Measurements from ENCODE around the gene SHISA8.

SHISA8 gene

DNA sequence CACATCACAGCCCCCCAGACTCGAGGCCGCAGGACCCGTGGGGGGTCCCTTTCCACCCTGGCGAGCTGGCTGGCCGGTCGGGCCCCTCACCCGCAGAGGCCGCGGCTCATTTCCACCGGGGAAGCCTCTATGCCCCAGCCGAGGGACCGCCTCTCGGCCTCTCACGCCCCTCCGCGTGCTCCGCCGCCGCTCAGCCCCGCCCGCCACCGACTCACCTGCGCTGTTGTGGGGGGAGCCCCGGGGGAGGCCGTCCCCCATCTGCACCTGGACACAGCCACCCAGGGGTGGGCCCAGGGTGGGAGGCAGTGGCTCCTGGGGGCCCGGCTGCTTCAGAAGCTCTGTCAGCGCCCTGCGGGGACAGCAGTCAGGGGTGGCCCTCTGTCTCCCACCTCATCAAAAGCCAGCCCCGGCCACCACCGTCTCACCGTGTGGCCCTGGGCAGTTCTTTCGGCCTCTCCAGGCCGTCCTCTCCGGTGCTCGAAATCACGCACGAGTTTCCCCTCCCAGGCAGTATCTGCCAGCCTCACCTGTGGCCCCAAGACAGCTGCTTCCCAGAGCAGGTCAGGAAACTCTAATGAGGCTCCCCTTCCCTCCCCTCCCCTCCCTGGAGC lies 3.8 kb downstream of the SHISA8 start:
- Histone ChIP-seq H3K27ac (ENCODE audit: low read depth, low read length) (no peak overlapping the region), H3K36me3 (ENCODE audit: control insufficient read depth, insufficient read depth, low read length) (peaks cover 17% of the 10 kb centered on the region), H3K9ac (ENCODE audit: low read depth, low read length) (no peak overlapping the region), H3K4me1 (ENCODE audit: control insufficient read depth, insufficient read depth, low read length) (no peaks in the 10 kb centered on the region), H3K9me3 (ENCODE audit: control insufficient read depth, insufficient read depth, low read length) (no peaks in the 10 kb centered on the region), H3K4me3 (ENCODE audit: low read depth, low read length) (no peak overlapping the region), H3K27me3 (ENCODE audit: control insufficient read depth, insufficient read depth, low read length) (peaks cover 81% of the 10 kb centered on the region)

DNA sequence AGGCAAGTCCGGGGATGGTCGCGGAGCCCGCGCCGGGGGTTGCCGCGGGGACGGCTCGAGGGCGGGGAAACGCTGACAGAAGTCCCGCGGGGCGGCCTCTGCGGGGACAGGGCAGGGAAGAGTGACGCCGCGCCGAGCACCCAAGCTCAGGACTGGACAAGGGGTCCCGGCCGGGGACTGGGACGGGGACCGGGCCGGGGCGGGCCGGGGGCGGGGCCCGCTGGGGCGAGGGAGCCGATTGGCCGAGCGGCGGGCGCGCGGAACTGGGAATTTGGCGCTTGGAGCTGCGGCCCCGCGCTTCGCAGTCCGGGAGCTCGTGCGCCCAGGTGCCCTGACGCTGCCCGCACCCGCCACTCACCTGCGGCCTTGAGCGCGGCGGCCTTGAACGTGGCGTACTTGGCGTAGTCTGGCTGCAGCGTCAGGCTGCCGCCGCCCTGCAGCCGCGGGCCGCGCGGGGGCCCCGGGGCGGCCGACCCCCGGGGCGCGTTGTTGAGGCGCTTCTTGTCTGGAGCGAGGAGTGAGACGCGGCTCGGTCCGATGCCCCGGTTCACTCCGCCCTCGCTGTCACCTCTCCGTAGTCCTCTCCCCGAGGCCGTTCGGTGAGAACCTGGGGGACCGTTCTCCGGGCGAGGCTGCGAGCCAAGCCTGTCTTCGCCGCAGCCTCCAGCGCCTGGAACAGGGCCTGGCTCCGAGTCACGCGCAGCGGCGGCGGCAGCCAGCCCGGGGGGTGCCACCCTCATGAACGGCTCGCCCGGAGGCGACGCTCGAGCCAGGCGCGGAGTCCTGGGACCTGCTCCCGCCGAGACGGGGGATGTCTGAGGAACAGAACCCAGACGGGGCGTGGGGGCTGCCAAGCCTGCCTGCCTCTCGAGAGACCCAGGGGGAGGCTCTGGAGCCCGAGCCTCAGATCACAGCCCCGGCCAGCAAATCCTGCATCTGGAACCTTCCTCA lies 4.5 kb downstream of the SHISA8 start:
- peaks cover 73% of the 10 kb centered on the region for H3K27me3 ChIP-seq (ENCODE audit: control insufficient read depth, insufficient read depth, low read length)

DNA sequence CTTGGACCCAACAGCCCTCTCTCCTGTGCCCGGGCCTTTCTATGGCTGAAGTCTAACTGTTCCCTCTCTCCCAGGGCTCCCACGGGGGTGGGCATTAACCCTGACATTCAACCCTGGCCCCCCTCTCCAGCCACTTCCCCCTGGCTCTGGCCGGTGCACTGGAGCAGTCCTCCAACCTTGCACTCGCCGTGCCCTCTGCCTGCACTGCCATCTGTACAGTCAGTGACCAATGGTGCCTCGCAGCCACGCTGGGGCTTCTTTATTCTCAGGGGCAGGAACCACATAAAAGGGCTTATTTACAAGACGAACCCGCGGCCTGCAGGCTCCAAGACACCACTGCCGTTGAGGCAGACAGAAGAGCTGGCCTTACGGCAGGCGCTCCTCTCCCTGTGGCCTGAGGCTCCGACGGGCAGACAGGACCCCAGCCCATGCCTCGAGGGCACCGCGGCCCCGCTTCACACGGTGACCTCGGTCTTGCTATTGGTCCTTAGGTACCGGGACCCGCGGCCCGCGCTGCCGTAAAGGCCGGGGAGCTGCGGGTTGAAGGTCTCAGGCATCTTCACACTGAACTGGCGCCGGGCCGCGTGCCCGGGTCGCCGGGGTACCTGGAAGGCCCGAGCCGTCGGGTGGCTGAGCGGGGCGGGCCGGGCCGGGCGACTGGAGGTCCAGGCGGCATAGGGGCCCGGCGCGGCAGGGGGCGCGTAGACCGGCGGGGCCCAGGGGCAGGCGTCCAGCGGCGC lies 5.4 kb downstream of the SHISA8 start:
- Histone ChIP-seq H3K4me3 (ENCODE audit: low read depth, low read length) (peak overlapping the region; percentile 39; the same call in 1 of the 2 replicates), H3K27me3 (ENCODE audit: control insufficient read depth, insufficient read depth, low read length) (peaks cover 65% of the 10 kb centered on the region), H3K4me1 (ENCODE audit: control insufficient read depth, insufficient read depth, low read length) (no peaks in the 10 kb centered on the region), H3K9me3 (ENCODE audit: control insufficient read depth, insufficient read depth, low read length) (no peaks in the 10 kb centered on the region), H3K27ac (ENCODE audit: low read depth, low read length) (no peak overlapping the region), H3K9ac (ENCODE audit: low read depth, low read length) (no peak overlapping the region), H3K36me3 (ENCODE audit: control insufficient read depth, insufficient read depth, low read length) (peaks cover 30% of the 10 kb centered on the region)

More for the DNA sequence above, 4.5 kb downstream of the SHISA8 start:
- Histone ChIP-seq H3K4me1 (ENCODE audit: control insufficient read depth, insufficient read depth, low read length) (no peaks in the 10 kb centered on the region), H3K27ac (ENCODE audit: low read depth, low read length) (no peak overlapping the region), H3K4me3 (ENCODE audit: low read depth, low read length) (peak overlapping the region; percentile 39; the same call in 1 of the 2 replicates), H3K9me3 (ENCODE audit: control insufficient read depth, insufficient read depth, low read length) (no peaks in the 10 kb centered on the region), H3K9ac (ENCODE audit: low read depth, low read length) (no peak overlapping the region), H3K36me3 (ENCODE audit: control insufficient read depth, insufficient read depth, low read length) (peaks cover 21% of the 10 kb centered on the region)

DNA sequence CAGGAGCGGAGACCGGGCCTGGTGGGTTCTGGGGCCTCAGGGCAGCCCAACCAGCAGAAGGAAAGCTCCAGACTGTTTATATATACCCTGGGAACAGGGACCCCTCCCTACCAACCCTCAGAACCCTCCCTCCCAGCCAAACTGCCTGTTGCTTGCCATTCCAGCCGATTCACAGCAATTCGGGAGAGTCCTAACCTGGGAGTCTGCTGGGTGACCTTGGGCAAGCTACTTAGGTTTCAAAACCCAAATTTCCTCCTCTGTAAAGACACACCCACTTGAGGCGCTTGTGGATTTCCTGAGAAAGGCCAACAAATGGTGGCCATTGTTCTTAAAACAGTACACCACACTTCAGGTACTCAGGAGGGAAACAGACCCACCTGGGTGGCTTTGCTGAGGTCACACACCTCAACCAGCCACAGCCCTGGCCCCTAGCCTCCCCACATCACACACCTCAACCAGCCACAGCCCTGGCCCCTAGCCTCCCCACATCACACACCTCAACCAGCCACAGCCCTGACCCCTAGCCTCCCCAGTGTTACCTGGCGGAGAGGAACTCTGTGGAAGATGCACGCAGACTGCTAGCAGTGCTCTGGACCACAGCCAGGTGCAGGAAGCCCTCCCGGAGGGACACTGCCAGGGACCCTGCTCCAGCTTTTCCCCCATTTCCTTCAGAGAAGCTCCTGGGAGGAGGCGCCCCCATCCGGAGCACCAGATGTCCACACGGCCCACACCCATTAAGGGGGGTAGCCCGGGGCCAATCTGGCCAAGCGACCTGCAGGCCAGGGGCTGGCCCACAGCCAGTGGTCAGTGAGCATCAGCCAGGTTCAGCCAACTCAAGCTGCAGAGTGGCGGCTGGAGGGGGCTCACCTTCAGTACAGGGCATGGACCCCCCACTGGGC lies 6.2 kb downstream of the SHISA8 start:
- no peaks in the 10 kb centered on the region for H3K4me1 ChIP-seq (ENCODE audit: control insufficient read depth, insufficient read depth, low read length)
- no peak overlapping the region for H3K4me3 ChIP-seq (ENCODE audit: low read depth, low read length)
- peaks cover 38% of the 10 kb centered on the region for H3K36me3 ChIP-seq (ENCODE audit: control insufficient read depth, insufficient read depth, low read length)
- H3K27me3 ChIP-seq (ENCODE audit: control insufficient read depth, insufficient read depth, low read length): peaks cover 56% of the 10 kb centered on the region
- no peaks in the 10 kb centered on the region for H3K9me3 ChIP-seq (ENCODE audit: control insufficient read depth, insufficient read depth, low read length)
- no peak overlapping the region for H3K9ac ChIP-seq (ENCODE audit: low read depth, low read length)
- no peak overlapping the region for H3K27ac ChIP-seq (ENCODE audit: low read depth, low read length)

DNA sequence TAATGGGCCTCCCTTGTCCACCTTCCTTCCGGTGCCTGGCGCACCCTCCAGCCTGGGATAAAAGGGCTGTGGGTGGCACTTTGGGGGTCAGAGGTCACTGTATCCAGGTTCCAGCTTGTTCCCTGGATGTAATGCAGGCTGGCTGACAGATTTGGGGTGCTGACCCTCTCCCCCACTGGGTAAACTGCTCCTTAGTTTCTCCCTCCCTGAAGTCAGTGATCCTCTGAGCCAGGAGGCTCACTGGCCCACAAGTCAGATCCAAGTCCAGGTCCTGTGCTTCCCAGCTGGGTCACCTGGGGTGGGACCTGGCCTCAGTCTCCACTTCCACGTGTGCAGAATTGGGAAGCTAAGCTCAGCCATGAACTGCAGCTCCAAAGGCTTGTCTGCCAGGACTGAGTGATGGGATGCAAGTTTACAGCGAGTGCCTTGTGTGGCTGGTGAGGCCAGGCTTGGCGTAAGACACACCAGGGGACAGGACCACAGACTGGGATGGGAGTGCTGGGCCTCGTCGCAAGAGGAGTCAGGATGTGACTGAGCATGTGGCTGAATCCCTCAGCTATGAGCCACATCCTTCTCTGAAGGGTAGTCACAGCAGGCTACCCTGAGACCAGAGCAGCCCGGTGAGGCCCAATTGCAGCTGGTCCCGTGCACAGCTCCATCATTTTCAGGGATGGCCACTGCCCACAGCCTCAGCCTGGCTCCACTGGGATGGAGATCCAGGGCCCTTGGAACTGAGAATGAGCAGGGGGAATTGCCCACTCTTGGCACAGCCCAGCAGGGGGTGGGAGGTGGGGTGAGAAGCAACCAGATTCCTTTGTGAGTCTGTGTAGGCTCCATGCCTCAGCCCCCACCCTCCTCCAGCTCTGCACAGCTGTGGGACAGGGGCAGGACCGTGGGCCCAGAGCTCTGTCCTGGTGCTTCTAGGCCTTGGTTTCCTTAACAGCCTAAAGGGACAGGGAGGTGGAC lies 7.2 kb downstream of the SHISA8 start:
- Histone ChIP-seq H3K27ac (ENCODE audit: low read depth, low read length) (peak overlapping the region; percentile 5), H3K9me3 (ENCODE audit: control insufficient read depth, insufficient read depth, low read length) (no peaks in the 10 kb centered on the region), H3K9ac (ENCODE audit: low read depth, low read length) (no peak overlapping the region), H3K4me1 (ENCODE audit: control insufficient read depth, insufficient read depth, low read length) (no peaks in the 10 kb centered on the region), H3K36me3 (ENCODE audit: control insufficient read depth, insufficient read depth, low read length) (peaks cover 47% of the 10 kb centered on the region), H3K4me3 (ENCODE audit: low read depth, low read length) (no peak overlapping the region), H3K27me3 (ENCODE audit: control insufficient read depth, insufficient read depth, low read length) (peaks cover 47% of the 10 kb centered on the region)

DNA sequence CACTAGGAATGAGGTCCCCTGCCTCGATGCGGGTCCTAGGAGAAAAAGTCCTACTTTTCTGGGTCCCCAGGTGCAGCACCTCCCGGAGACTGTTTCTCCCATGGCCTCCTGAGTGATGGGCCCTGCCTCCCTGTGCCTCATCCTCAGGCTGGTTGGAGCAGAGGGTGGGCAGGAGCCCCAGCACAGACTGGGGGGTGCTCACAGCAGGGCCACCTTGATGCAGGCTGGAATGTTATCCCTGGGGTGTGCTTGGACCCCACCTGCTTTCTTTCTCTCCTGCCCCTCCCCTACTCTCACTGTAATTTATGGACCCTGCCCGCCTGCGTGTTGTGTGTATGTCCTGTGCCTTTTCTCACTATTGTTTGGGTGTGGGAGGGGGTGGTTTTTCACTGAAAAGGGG lies 8.1 kb downstream of the SHISA8 start:
- Histone ChIP-seq H3K27me3 (ENCODE audit: control insufficient read depth, insufficient read depth, low read length) (peaks cover 38% of the 10 kb centered on the region), H3K27ac (ENCODE audit: low read depth, low read length) (no peak overlapping the region), H3K4me3 (ENCODE audit: low read depth, low read length) (no peak overlapping the region), H3K4me1 (ENCODE audit: control insufficient read depth, insufficient read depth, low read length) (no peaks in the 10 kb centered on the region), H3K9me3 (ENCODE audit: control insufficient read depth, insufficient read depth, low read length) (no peaks in the 10 kb centered on the region), H3K9ac (ENCODE audit: low read depth, low read length) (no peak overlapping the region), H3K36me3 (ENCODE audit: control insufficient read depth, insufficient read depth, low read length) (peaks cover 56% of the 10 kb centered on the region)

DNA sequence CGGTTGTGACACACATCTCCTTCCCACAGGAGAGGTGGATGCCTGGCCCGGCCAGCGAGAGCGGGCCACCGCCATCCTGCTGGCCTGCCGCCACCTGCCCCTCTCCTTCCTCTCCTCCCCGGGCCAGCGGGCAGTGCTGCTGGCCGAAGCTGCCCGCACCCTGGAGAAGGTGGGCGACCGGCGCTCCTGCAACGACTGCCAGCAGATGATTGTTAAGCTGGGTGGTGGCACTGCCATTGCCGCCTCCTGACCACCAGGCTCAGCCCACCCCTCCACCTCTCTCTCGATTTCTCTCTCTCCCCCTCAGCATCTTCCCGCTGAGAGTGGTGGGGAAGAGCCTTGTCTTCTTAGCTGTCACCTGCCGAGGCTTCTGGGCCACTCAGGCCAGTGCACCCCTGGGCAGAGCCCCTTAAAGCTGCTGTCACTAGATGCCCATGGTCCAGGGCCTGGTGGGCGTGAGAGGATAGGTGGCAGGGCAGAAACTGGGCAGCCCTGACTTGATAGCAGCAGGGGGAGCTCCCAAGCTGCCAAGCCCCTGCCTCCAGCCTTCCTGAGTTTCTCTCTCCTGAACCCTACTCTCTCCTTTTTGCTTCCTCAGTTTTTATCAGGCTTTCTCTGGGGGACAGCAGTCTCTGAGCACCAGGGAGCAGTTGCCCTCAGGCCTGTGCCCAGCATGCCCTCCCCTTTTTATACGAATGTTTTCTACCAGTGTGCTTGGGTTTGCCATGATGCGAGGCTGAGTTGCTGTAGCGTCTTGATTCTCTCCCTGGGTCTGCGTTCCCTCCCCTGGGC lies 9.3 kb downstream of the SHISA8 start:
- Histone ChIP-seq H3K27ac (ENCODE audit: low read depth, low read length) (no peak overlapping the region), H3K9ac (ENCODE audit: low read depth, low read length) (no peak overlapping the region), H3K27me3 (ENCODE audit: control insufficient read depth, insufficient read depth, low read length) (peaks cover 26% of the 10 kb centered on the region), H3K9me3 (ENCODE audit: control insufficient read depth, insufficient read depth, low read length) (no peaks in the 10 kb centered on the region), H3K4me1 (ENCODE audit: control insufficient read depth, insufficient read depth, low read length) (no peaks in the 10 kb centered on the region), H3K36me3 (ENCODE audit: control insufficient read depth, insufficient read depth, low read length) (peaks cover 65% of the 10 kb centered on the region), H3K4me3 (ENCODE audit: low read depth, low read length) (no peak overlapping the region)

DNA sequence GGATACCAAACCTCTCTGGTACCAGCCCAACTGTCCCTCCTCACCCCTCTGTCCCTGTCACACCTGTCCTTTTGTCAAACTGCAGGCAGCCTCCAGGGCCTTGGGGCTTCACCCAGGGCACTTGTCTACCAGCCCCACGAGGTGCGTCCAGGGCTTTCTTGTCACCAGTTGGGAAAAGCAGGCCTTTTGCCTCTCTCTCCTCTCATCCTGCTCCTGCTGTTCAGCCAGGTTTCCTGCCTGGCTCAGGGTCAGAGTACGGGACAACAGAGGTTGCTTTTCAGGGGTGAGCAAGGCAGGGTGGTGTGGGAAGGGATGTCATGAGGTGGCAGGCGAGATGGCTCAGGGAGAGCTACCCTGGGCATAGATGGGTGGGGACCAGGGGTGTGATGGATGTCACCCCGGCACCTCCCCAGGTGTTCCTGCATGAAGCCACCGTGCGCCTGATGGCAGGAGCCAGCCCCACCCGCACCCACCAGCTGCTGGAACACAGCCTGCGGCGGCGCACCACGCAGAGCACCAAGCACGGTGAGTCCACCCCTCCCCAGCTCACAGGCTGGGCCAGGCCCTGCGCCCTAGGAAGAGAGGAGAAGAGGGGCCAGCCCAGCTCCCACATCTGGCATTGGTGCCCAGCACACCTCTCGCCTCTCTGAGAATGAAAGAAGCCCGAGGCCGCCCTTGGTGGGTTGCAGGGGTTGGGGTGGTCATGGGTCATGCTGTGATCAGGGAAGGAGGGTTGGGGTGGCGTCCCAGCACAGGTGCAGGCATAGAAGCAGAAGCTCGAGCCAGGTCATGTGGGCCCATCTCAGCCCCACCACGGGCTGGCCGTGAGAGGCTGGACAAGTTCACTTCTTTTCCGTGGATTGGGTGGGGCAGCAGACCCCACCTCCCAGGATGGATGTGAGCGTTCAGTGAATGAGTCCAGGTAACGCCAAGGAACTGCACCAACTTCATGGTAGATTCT lies 10.1 kb downstream of the SHISA8 start:
- Histone ChIP-seq H3K4me3 (ENCODE audit: low read depth, low read length) (no peak overlapping the region), H3K9me3 (ENCODE audit: control insufficient read depth, insufficient read depth, low read length) (no peaks in the 10 kb centered on the region), H3K4me1 (ENCODE audit: control insufficient read depth, insufficient read depth, low read length) (no peaks in the 10 kb centered on the region), H3K36me3 (ENCODE audit: control insufficient read depth, insufficient read depth, low read length) (peaks cover 74% of the 10 kb centered on the region), H3K9ac (ENCODE audit: low read depth, low read length) (no peak overlapping the region), H3K27me3 (ENCODE audit: control insufficient read depth, insufficient read depth, low read length) (peaks cover 17% of the 10 kb centered on the region), H3K27ac (ENCODE audit: low read depth, low read length) (no peak overlapping the region)

All from HUES48 (cell line).